ENCODE data around the gene BCL2L1.

DNA sequence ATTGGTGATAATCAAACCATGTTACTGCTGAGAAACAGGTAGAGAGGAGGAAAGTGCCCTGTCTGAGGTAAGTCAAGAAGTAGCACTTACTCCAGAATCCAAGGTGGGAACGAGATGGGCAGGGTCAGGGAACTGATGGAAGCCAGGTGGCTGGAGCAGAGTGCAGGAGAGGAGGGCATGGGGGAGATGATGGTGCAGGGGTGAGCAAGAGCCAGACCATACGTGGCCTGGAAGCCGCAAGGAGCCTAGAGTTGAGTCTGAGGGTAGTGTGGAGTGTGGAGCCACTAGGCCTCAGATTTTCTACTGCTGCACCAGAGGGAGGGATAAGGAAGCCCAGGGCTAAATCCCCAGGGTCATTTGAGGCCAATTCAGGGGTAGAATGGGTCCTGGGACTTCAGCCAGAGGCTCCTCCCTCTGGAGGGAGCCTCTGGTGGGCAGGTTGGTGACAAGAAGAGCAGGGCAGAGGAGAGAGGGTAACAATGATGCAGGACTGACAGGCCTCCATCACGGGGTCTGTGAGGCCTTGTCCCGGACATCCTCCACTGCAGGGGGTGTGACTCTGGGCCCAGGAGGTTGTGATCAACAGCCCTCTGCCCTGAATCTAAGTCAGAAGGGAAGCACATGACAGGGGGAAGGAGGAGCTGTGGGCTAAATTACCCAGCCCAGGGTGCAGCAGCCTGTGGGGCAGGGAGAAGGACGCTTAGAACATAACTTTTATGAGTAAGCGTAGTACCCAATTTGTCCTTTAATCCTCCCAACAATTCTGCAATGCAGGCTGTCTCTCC lies 56.2 kb downstream of the BCL2L1 start:
- TF ChIP-seq, protein P1, sequence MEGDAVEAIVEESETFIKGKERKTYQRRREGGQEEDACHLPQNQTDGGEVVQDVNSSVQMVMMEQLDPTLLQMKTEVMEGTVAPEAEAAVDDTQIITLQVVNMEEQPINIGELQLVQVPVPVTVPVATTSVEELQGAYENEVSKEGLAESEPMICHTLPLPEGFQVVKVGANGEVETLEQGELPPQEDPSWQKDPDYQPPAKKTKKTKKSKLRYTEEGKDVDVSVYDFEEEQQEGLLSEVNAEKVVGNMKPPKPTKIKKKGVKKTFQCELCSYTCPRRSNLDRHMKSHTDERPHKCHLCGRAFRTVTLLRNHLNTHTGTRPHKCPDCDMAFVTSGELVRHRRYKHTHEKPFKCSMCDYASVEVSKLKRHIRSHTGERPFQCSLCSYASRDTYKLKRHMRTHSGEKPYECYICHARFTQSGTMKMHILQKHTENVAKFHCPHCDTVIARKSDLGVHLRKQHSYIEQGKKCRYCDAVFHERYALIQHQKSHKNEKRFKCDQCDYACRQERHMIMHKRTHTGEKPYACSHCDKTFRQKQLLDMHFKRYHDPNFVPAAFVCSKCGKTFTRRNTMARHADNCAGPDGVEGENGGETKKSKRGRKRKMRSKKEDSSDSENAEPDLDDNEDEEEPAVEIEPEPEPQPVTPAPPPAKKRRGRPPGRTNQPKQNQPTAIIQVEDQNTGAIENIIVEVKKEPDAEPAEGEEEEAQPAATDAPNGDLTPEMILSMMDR (IDR thresholded peaks at IDR 0.05; ENCODE audit: low read depth, low read length): no peak
- TF ChIP-seq EZH2phosphoT487 (IDR thresholded peaks at IDR 0.05; ENCODE audit: low read depth): no peak

Measured in OCI-LY3 (cell line).